Fibroblast of gingiva (primary cell): ENCODE results near the gene SEMA6B.
A peak's percentile ranks its signal among the peaks of the same experiment; 100 is the strongest.

Experiments
- DNase-seq: peaks from one replicate; pipeline ENCODE4 v3.0.0-alpha.2; 2011; ENCODE audit warnings: low read depth

Gene SEMA6B

GRCh38 chr19:4587527-4587926 lies 28.0 kb upstream of the SEMA6B start:
- no peak for DNase-seq

- no peak for DNase-seq
Measured at GRCh38 chr19:4586691-4587090, 27.2 kb upstream of the SEMA6B start.

- DNase-seq = no peak
Measured at GRCh38 chr19:4586245-4586644, 26.8 kb upstream of the SEMA6B start.

- DNase-seq = no peak
Measured at GRCh38 chr19:4585556-4585955, 26.1 kb upstream of the SEMA6B start.

- DNase-seq = no peak
Measured at GRCh38 chr19:4584670-4585460, 25.4 kb upstream of the SEMA6B start.

GRCh38 chr19:4583961-4584669 lies 24.6 kb upstream of the SEMA6B start:
- DNase-seq = no peak

- no peak for DNase-seq
Measured at GRCh38 chr19:4582980-4583842, 23.7 kb upstream of the SEMA6B start.

- no peak for DNase-seq
Measured at GRCh38 chr19:4581666-4582553, 22.4 kb upstream of the SEMA6B start.

- DNase-seq = no peak
Measured at GRCh38 chr19:4580961-4581665, 21.6 kb upstream of the SEMA6B start.

GRCh38 chr19:4580021-4580901 lies 20.8 kb upstream of the SEMA6B start:
- no peak for DNase-seq

GRCh38 chr19:4579389-4579788 lies 19.9 kb upstream of the SEMA6B start:
- DNase-seq = no peak

GRCh38 chr19:4578552-4579248 lies 19.2 kb upstream of the SEMA6B start:
- DNase-seq = no peak

GRCh38 chr19:4577020-4577782 lies 17.7 kb upstream of the SEMA6B start:
- no peak for DNase-seq

- no peak for DNase-seq
Measured at GRCh38 chr19:4576016-4576933, 16.8 kb upstream of the SEMA6B start.

GRCh38 chr19:4575267-4576015 lies 16.0 kb upstream of the SEMA6B start:
- DNase-seq = peak; percentile 92

- DNase-seq = no peak
Measured at GRCh38 chr19:4573682-4574081, 14.2 kb upstream of the SEMA6B start.
